Activated naive CD4-positive, alpha-beta T cell treated with Interleukin-2 at 50 U/mL for 16 hours (primary cell): ENCODE data around the gene SMIM44.
"Not testable (repeated sequence)": the region's sequence is repeated elsewhere in the genome, so short reads cannot be mapped to it uniquely, and the experiment has no call there.

Experiments
- DNase-seq: peaks from one replicate; pipeline ENCODE4 v3.0.0-alpha.2; 2020

The SMIM44 gene

GRCh38 chr19:3455960-3456601 is 27.2 kb downstream of the SMIM44 start:
- no peak for DNase-seq

DNA sequence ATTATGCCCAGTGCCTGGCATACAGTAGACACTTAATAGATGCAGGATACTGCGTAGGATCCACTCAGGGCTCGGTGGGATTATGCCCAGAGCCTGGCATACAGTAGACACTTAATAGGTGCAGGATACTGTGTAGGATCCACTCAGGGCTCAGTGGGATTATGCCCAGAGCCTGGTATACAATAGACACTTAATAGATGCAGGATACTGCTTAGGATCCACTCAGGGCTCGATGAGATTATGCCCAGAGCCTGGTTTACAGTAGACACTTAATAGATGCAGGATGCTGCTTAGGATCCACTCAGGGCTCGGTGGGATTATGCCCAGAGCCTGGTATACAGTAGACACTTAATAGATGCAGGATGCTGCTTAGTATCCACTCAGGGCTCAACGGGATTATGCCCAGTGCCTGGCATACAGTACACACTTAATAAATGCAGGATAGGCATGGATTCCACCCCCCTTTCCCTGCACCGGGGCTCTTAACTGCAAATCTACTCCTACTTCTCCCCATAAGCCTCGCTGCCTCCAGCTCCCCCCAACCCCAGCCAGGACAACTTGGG is 27.8 kb downstream of the SMIM44 start:
- no peak for DNase-seq

GRCh38 chr19:3454656-3455392 is 28.4 kb downstream of the SMIM44 start:
- DNase-seq, result no peak

GRCh38 chr19:3453840-3454239 is 29.4 kb downstream of the SMIM44 start:
- DNase-seq, result no peak

DNA sequence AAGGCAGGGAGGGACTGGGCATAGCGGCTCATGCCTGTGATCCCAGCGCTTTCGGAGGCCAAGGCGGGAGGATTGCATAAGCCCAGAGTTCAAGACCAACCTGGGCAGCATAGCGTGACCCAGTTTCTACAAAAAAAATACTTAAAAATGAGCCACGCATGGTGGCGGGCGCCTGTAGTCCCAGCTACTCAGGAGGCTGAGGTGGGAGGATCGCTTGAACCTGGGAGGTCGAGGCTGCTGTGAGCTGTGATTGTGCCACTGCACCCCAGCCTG is 30.4 kb downstream of the SMIM44 start:
- DNase-seq, result not testable (repeated sequence)

GRCh38 chr19:3452171-3452941 is 30.9 kb downstream of the SMIM44 start:
- DNase-seq, result no peak

GRCh38 chr19:3451451-3451866 is 31.8 kb downstream of the SMIM44 start:
- no peak for DNase-seq

DNA sequence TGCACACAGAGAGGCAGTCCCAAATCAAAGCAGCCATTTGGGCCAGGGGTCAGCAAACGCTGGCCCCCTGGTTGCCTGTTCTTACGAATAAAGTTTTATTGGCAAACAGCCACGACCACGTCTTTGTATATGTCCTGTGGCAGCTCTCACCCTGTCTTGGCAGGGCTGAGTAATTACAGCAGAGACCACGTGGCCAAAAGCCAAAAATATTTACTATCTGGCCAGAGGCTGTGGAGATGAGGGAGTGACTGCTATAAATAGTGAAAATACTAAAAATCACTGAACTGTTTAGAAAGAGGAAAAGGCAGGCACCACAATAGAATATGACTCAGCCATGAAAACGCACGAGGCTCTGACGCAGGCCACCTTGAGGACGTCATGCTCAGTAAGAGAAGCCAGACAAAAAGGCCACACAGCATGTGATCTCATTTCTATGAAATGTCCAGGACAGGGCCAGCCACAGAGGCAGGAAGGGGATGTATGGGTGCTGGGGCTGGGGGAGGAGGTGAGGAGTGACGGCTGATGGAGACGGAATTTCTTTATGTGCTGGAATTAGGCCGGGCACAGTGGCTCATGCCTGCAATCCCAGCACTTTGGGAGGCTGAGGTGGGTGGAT is 32.3 kb downstream of the SMIM44 start:
- no peak for DNase-seq

- DNase-seq, result no peak
These were observed 34.5 kb downstream of the SMIM44 start for GRCh38 chr19:3448616-3449334.

DNA sequence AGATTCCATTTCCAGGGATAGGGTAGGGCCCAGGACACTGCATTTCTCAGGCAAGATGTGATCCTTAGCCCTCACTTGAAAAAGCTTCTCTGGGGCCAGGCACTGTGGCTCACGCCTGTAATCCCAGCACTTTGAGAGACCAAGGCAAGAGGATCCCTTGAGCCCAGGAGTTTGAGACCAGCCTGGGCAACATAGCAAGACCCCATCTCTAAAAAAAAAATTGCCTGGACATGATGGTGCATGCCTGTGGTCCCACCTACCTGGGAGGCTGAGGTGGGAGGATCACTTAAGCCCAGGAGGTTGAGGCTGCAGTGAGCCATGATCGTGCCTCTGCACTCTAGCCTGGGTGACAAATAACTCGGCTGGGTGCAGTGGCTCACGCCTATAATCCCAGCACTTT is 36.6 kb downstream of the SMIM44 start:
- DNase-seq, result not testable (repeated sequence)

- DNase-seq, result no peak
These were observed 38.5 kb downstream of the SMIM44 start for GRCh38 chr19:3444695-3445234.

DNA sequence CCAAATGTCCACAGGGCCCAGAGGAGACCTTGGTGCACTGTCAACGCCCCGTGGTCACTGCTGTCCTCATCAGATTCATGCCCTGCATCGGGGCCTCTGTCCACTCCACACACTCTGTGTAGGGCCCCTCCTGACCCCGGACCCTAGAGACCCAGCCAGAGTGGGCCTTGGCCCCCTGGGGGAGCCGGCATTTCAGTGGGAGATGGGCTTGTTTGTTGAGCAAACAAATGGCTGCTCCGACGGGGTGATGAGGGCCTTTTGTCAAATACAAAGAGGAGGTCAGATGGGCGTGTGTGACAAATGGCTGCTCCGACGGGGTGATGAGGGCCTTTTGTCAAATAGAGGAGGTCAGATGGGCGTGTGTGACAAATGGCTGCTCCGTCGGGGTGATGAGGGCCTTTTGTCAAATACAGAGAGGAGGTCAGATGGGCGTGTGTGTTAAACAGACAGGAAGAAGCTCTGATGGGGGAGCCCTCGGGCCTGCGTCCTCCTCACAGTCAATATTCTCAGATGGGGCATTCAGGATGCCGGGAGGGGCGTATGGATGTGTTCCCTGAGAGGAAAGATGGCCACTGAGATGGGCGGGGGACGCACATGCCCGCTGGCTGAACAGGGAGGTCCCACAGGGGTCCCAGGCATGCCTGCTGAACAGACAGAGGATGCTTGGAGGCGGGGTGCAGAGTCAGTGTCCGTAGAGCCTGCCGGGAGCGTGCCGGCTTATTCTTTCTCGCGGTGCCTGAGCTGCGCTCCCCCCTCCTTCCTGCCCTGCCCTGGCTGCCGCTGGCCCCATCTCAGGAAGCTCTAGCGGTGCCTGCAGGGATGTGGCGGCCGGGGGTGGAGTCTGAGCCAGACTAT is 39.2 kb downstream of the SMIM44 start:
- DNase-seq, result no peak

GRCh38 chr19:3442487-3443071 is 40.7 kb downstream of the SMIM44 start:
- DNase-seq, result no peak

GRCh38 chr19:3441986-3442329 is 41.3 kb downstream of the SMIM44 start:
- no peak for DNase-seq

- no peak for DNase-seq
These were observed 41.9 kb downstream of the SMIM44 start for GRCh38 chr19:3441089-3441985.

DNA sequence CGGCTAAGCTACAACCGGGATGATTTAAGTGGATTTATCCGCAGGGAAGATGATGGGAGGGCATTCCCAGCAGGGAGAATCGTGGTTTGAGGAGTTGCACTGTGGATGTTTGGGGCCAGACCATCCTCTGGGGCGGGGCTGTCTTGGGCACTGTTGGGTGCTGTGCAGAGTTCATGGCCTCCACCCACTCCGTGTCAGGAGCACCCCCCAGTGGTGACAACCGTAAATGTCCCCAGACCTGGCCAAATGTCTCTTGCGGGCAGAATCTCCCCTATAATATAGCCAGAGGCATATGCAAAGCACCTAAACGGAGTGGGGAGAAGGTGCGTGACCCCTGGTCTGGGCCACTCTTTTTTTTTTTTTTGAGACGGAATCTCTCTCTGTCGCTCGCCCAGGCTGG is 43.2 kb downstream of the SMIM44 start:
- peak; percentile 65 for DNase-seq

GRCh38 chr19:3434630-3435553 is 48.3 kb downstream of the SMIM44 start:
- peak; percentile 97 for DNase-seq

DNA sequence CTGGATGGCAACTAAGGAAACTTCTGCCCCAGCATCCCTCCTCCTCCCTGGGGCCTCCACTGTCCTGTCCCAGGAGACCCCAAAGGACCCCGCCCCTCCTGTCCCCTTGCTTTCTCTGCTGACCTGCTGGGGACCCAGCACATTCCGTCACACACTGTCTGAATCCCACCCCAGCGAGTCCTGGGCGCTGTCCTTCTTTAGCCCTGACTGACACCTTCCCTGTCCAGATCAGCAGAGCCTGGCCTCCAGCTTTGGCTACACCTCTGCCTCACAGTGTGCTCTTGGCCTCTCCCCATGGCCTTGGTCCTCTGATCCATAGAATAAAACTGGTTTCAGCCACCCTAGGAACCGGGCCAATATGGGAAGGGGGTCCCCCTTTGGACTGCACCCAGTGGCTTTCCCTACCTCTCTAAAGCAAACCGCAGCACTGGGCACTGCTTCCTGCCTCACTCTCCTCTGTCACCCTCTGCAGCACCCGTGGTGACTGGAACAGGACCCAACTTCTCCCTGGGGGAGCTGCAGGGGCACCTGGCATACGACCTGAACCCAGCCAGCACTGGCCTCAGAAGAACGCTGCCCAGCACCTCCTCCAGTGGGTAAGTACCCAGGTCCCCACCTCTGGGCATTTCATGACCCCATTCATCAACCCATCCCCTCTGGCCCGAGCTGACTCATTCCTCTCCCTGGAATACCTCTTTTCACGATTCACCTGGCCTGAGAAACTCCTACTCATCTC is 49.3 kb downstream of the SMIM44 start:
- no peak for DNase-seq
